ENCODE measurements around the gene BORCS8. TPM values are rescaled to one million over a fixed set of nuclear protein-coding genes. Genes with fewer than 3 reads are reported as not detected.

The BORCS8 gene
- total and polyA plus RNA-seq, 2 of the 13 experiments (the other 11 are each of a cell fraction or from before 2014, with no cell fraction given), result 9.6 to 13.3 TPM

- TF ChIP-seq ZSCAN12 (CRISPR knock-in tag; IDR thresholded peaks at IDR 0.05) (peak; percentile 84; the same call in 1 of the 2 replicates), GZF1 (CRISPR knock-in tag; IDR thresholded peaks at IDR 0.05) (no peak), NFATC3 (CRISPR knock-in tag; IDR thresholded peaks at IDR 0.05) (no peak)
These were observed 22.9 kb upstream of the BORCS8 start (continued) for GRCh38 chr19:19214892-19215291.

GRCh38 chr19:19214159-19214490 is 22.2 kb upstream of the BORCS8 start:
- intact Hi-C loops (cut with micrococcal nuclease; ENCODE audit: unreplicated experiment) (no loop called here), in situ Hi-C loops (cut with HindIII; ENCODE audit: extremely low pct_ligation_motif_present, low pct_unique_long_range_greater_than_20kb) (no loop called here)
- no peaks in the 10 kb centered on the region; the same call in 1 of the 2 replicates for H4K20me1 ChIP-seq (ENCODE audit: insufficient read depth, low read length)
- H3K27ac ChIP-seq (ENCODE audit: extremely low read length, insufficient read depth, low read length), result no peak overlapping the region
- CTCF ChIA-PET (ENCODE audit: low intra/inter-chr PET ratio, low total read pairs), result no interaction called here
- no TSS peak for BruUV-seq (replicated peaks)
- no peak overlapping the region for H3K4me2 ChIP-seq (ENCODE audit: low read depth, low read length)
- no peaks in the 10 kb centered on the region for H3K4me1 ChIP-seq (ENCODE audit: insufficient read depth, low read length)
- no peak overlapping the region for H3K9ac ChIP-seq (ENCODE audit: insufficient read depth, low read depth, low read length)
- peaks cover 2 to 21% of the 10 kb centered on the region in 2 experiments; a peak in 3 of 5 replicates for H3K27me3 ChIP-seq (ENCODE audit: control insufficient read depth in 1 of 2, insufficient read depth in 2 of 2, low read length in 2 of 2)
- no peak for FAIRE-seq
- POLR2A ChIA-PET, result interaction anchor here (1.6 kb wide), 1 partner anchor 11 kb away, joined by 8 read pairs; the partner anchor contains the start of gene NR2C2AP
- H3K9me3 ChIP-seq (ENCODE audit: low read length), result no peaks in the 10 kb centered on the region
- TF ChIP-seq ZNF570 (CRISPR knock-in tag; IDR thresholded peaks at IDR 0.05; ENCODE audit: borderline replicate concordance) (no peak), POGZ (CRISPR knock-in tag; IDR thresholded peaks at IDR 0.05) (no peak), AGO2 (optimal IDR thresholded peaks at IDR 0.05; ENCODE audit: low read depth, low read length) (no peak), FOXA3 (CRISPR knock-in tag; IDR thresholded peaks at IDR 0.05) (no peak), ZBTB2 (CRISPR knock-in tag; IDR thresholded peaks at IDR 0.05; ENCODE audit: low read depth) (no peak), ZKSCAN1 (IDR thresholded peaks at IDR 0.05; ENCODE audit: low read length) (no peak), SYNCRIP (IDR thresholded peaks at IDR 0.05; ENCODE audit: insufficient read depth, low read depth, low read length) (no peak), THAP11 (CRISPR knock-in tag; IDR thresholded peaks at IDR 0.05) (no peak), JDP2 (CRISPR knock-in tag; IDR thresholded peaks at IDR 0.05; ENCODE audit: borderline replicate concordance) (no peak), SNRNP70 (IDR thresholded peaks at IDR 0.05; ENCODE audit: low read depth, low read length) (no peak), GPBP1L1 (CRISPR knock-in tag; IDR thresholded peaks at IDR 0.05) (no peak)
- H2AFZ ChIP-seq (ENCODE audit: low read length), result no peak overlapping the region
- no peaks in the 10 kb centered on the region for H3K79me2 ChIP-seq (ENCODE audit: insufficient read depth, low read length)
- DNase-seq (ENCODE audit: low spot score), result no peak
- WGBS (ENCODE audit: low lambda C conversion rate), result 2% methylated on average over 5 of the region's 5 CpGs
- no peak overlapping the region for H3K4me3 ChIP-seq (replicated peaks in 1 of 3; ENCODE audit: insufficient read depth in 1 of 3, low read depth in 2 of 3, low read length in 3 of 3)
- no peaks in the 10 kb centered on the region for H3K36me3 ChIP-seq (replicated peaks in 1 of 2; ENCODE audit: control insufficient read depth in 1 of 2, insufficient read depth in 2 of 2, low read length in 2 of 2)
- ATAC-seq, result no peak
